GM12878 (cell line): ENCODE data around the gene CLDN16. TPM values are rescaled to one million over a fixed set of nuclear protein-coding genes. Genes with fewer than 3 reads are reported as not detected.
A peak's percentile ranks its signal among the peaks of the same experiment; 100 is the strongest.

Source experiments
- ATAC-seq: fragments of 200-7000 bp; cut with Tn5 transposase; 3 replicates; pipeline ENCODE4 v1.9.1; 2020; ENCODE audit warnings: mild to moderate bottlenecking, moderate library complexity
- BruUV-seq: library from RNA; stranded (reverse); fragments of 400-500 nt; replicated peaks from 2 replicates; lab custom pipeline; 2021; lab: Mats Ljungman, UMichigan
- CTCF ChIA-PET: fragments of 300-600 bp; sonication (Branson Sonifier 250); formaldehyde crosslinking; extraction: SDS; loops from one replicate; lab custom pipeline; 2021; ENCODE audit warnings: inconsistent platforms; lab: Yijun Ruan, JAX
- POLR2A ChIA-PET: fragments of 350-600 bp; formaldehyde crosslinking; extraction: SDS; loops from one replicate; lab custom pipeline; 2021; ENCODE audit warnings: inconsistent platforms; lab: Charles Lee
- RAD21 ChIA-PET: fragments of 300-600 bp; sonication (Branson Sonifier 250); formaldehyde crosslinking; loops from one replicate; lab custom pipeline; 2023; ENCODE audit warnings: antibody characterized with exemption; ENCODE audit not compliant: unreplicated experiment; lab: Charles Lee
- SMC1A ChIA-PET: fragments of 300-600 bp; sonication (Branson Sonifier 250); formaldehyde crosslinking; loops from one replicate; lab custom pipeline; 2023; ENCODE audit not compliant: unreplicated experiment, uncharacterized antibody; lab: Charles Lee
- DNase-seq: peaks from one replicate; pipeline ENCODE4 v3.0.0-alpha.2; 2011; ENCODE audit warnings: low read depth, low spot score
- FAIRE-seq: peaks from 3 replicates; lab custom pipeline; 2011; peaks lifted over from hg19 to GRCh38; lab: Jason Lieb, UNC
- H2AFZ ChIP-seq: 2 replicates; pipeline ENCODE4 v1.6.0; 2011; ENCODE audit warnings: low read depth, low read length, control low read depth; ENCODE audit not compliant: control insufficient read depth
- H3K27ac ChIP-seq: 2 replicates; pipeline ENCODE4 v1.5.1; 2011; ENCODE audit warnings: control low read depth; ENCODE audit not compliant: control insufficient read depth, insufficient read depth
- H3K27me3 ChIP-seq, 2 experiments: replicated peaks in 1 of 2; 2 replicates each; pipeline versions ENCODE4 v1.6.0 to v1.6.1; 2011; ENCODE audit warnings: low read length in 1 of 2; ENCODE audit not compliant: control insufficient read depth in 2 of 2, insufficient read depth in 2 of 2
- H3K36me3 ChIP-seq, 2 experiments: 2 replicates each; pipeline ENCODE4 v1.5.1; 2011; ENCODE audit warnings: low read length in 1 of 2; ENCODE audit not compliant: control insufficient read depth in 2 of 2, insufficient read depth in 2 of 2
- H3K4me1 ChIP-seq: 2 replicates; pipeline ENCODE4 v1.6.1; 2011; ENCODE audit warnings: mild to moderate bottlenecking, low read length, moderate library complexity, mixed read lengths; ENCODE audit not compliant: control insufficient read depth, insufficient read depth
- H3K4me2 ChIP-seq: 2 replicates; pipeline ENCODE4 v1.6.0; 2011; ENCODE audit warnings: control low read depth; ENCODE audit not compliant: control insufficient read depth, insufficient read depth
- H3K4me3 ChIP-seq: fragments of 200-600 bp; sonication (generic); 2 replicates; pipeline ENCODE4 v1.5.1; 2016
- H3K79me2 ChIP-seq: 2 replicates; pipeline ENCODE4 v1.6.0; 2011; ENCODE audit warnings: low read length; ENCODE audit not compliant: control insufficient read depth, insufficient read depth
- H3K9ac ChIP-seq: 2 replicates; pipeline ENCODE4 v1.8.0; 2011; ENCODE audit warnings: low read length, control low read depth, mixed read lengths; ENCODE audit not compliant: control insufficient read depth, insufficient read depth
- H3K9me3 ChIP-seq: replicated peaks from 3 replicates; pipeline ENCODE4 v1.5.1; 2011; ENCODE audit warnings: mild to moderate bottlenecking, low read length; ENCODE audit not compliant: control insufficient read depth, insufficient read depth
- H4K20me1 ChIP-seq: 2 replicates; pipeline ENCODE4 v1.6.0; 2011; ENCODE audit not compliant: control insufficient read depth, insufficient read depth
- CUX1 ChIP-seq: IDR thresholded peaks from 2 replicates; pipeline ENCODE4 v1.6.1; 2012; ENCODE audit warnings: improper control_type of control experiment, low read depth, low read length; ENCODE audit not compliant: insufficient replicate concordance
- IRF4 ChIP-seq: IDR thresholded peaks from 2 replicates; pipeline ENCODE4 v1.6.1; 2011; ENCODE audit warnings: low read depth, low read length
- RCOR1 ChIP-seq: conservative IDR thresholded peaks from 2 replicates; pipeline ENCODE4 v1.6.1; 2012; ENCODE audit warnings: low read depth, low read length, improper control_type of control experiment
- ZSCAN29 ChIP-seq: fragments of 450-650 bp; IDR thresholded peaks from 2 replicates; pipeline ENCODE4 v1.6.1; 2017; ENCODE audit warnings: mild to moderate bottlenecking, moderate library complexity
- WGBS: methylation state at CpG from one replicate; pipeline ENCODE4 v1.1.6; 2016; ENCODE audit warnings: low lambda C conversion rate; ENCODE audit not compliant: insufficient replicate concordance, insufficient coverage; ENCODE audit errors: missing lambda C conversion rate; 5-methylcytosine and 5-hydroxymethylcytosine counted together
- in situ Hi-C: fragments of 300-500 bp; cut with MboI; formaldehyde crosslinking; loops from 9 replicates; pipeline ENCODE4 v1.14.3; 2018; ENCODE audit warnings: mixed read lengths
- intact Hi-C: fragments of 100-400 bp; cut with micrococcal nuclease; formaldehyde crosslinking; loops from one replicate; pipeline ENCODE4 v1.14.2; 2022; ENCODE audit not compliant: unreplicated experiment
- polyA plus RNA-seq, 11 experiments: library from polyadenylated mRNA; depleted of rRNA in 4 of 11; unstranded in 6 of 11; stranded (reverse) in 5 of 11; fragments of >200 nt; fragmentation: Nextera tagmentation in 4 of 11; fragmentation: Illumina TruSeq in 1 of 11; extraction: Ambion mirVana in 4 of 11; extraction: Trizol in 1 of 11; gene quantifications; 1 replicate in 1 of 11; 2 replicates in 10 of 11; pipeline versions ENCODE4 v1.2.1 to v1.2.3, GENCODE V29; 2011 to 2016; ENCODE audit warnings: inconsistent platforms in 2 of 11, missing spikeins in 2 of 11, low read depth in 1 of 11
- total RNA-seq, 4 experiments: library from RNA; depleted of rRNA in 3 of 4; stranded (reverse); fragments of >200 nt in 3 of 4; fragmentation: Illumina TruSeq in 1 of 4; extraction: Trizol in 1 of 4; gene quantifications; 2 replicates each; pipeline versions ENCODE4 v1.2.1 to v1.2.3, GENCODE V29; 2013 to 2021

CLDN16 gene
- total and polyA plus RNA-seq, 10 of the 15 experiments (the other 5 are each of a cell fraction or from before 2014, with no cell fraction given) = 3.2 to 26.6 (median 4.0) TPM

DNA sequence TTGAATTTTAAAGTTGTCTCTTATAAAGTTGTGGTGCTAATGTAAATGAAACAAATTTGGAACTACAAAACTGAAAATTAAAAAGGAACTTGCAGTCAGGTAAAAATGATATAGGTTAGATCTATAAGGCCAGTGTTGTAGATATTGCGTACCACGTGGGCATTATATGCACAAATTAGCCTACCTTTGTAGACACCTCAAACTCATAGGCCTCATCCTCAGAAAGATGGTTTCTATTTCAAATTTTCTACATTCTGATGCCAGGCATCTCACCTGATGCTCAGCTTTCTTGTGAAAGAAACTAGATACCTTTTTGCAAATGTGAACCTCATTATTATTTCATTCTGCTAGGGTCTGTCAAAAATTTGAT, 36.1 kb downstream of the CLDN16 start:
- H3K4me1 ChIP-seq = peaks cover 6% of the 10 kb centered on the region
- ChIA-PET POLR2A (no interaction called here), SMC1A (interaction anchor here (0.9 to 6.8 kb wide), 27 partner anchors 10 to 476 kb away, joined by 3 to 71 read pairs (median 5); partner anchors contain the start of gene CLDN1), RAD21 (interaction anchor here (0.7 to 4.7 kb wide), 25 partner anchors 10 to 1151 kb away, joined by 3 to 38 read pairs (median 5); partner anchors contain the start of gene CLDN1), CTCF (interaction anchor here (0.7 to 5.3 kb wide), 31 partner anchors 10 to 467 kb away, joined by 3 to 98 read pairs (median 7); partner anchors contain the start of genes CLDN1 and P3H2)
- in situ Hi-C loops = loop anchor here (5.0 kb wide), 1 partner anchor 462 kb away; no protein-coding TSS in a partner anchor
- WGBS = 39% methylated on average over 2 of the region's 2 CpGs
- no peak overlapping the region for H3K4me2 ChIP-seq
- TF ChIP-seq ZSCAN29 = no peak
- no peak for TF ChIP-seq RCOR1
- no peaks in the 10 kb centered on the region for H3K9me3 ChIP-seq
- DNase-seq (no peak), ATAC-seq (peak; percentile 13), FAIRE-seq (no peak)
- intact Hi-C loops = loop anchor here (1.0 kb wide), 3 partner anchors 40 to 457 kb away; no protein-coding TSS in a partner anchor
- no peak overlapping the region for H3K27ac ChIP-seq
- no TSS peak for BruUV-seq
- no peak overlapping the region for H3K9ac ChIP-seq
- no peaks in the 10 kb centered on the region for H3K36me3 ChIP-seq
- no peaks in the 10 kb centered on the region for H4K20me1 ChIP-seq
- H3K27me3 ChIP-seq = no peaks in the 10 kb centered on the region
- H3K79me2 ChIP-seq = no peaks in the 10 kb centered on the region
- no peak overlapping the region for H2AFZ ChIP-seq
- no peak overlapping the region for H3K4me3 ChIP-seq

DNA sequence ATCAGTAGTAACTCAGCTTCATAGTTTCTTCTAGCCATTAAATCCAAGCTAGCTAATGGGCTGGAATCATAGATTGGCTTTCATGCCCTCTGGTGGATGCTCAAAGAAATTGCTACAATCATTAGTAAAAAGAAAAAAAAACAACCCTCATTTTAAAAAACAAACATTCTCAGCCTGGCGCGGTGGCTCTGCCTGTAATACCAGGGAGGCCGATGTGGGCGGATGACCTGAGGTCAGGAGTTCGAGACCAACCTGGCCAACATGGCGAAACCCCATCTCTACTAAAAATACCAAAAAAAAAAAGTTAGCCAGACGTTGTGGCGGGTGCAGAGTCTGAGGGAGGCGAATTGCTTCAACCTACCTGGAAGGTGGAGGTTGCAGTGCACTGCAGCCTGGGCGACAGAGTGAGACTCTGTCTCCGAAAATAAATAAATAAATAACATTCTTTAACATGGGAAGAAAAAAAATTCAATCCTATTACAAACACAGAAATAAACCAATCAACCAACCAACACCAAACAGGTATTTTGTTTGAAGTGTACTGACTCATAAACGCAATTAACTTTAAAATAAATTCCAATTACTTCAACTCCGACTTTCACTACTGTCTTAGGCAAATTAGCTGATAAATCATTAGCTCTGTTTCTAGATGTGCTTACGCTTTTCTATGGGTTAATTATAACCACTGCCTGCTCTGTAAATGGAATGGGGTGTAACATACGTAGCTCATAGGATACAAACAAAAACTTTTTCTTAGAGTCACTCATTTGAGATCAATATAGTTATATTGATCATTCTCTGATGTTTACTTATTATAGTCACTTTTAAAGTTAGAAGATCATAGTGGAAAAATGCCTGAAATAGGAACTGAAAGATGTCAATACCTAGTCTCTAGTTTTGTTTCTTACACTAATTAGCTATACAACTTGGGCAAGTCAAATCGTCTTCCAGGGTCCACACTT, 36.8 kb downstream of the CLDN16 start:
- SMC1A ChIA-PET = interaction anchor here (0.6 to 6.8 kb wide), 42 partner anchors 11 to 943 kb away, joined by 3 to 71 read pairs (median 4); partner anchors contain the start of gene CLDN1
- TF ChIP-seq IRF4 = no peak
- TF ChIP-seq CUX1 = peak; percentile 88

More for the DNA sequence above, 36.8 kb downstream of the CLDN16 start:
- no peaks in the 10 kb centered on the region for H3K79me2 ChIP-seq
- no peaks in the 10 kb centered on the region for H3K36me3 ChIP-seq
- POLR2A ChIA-PET = no interaction called here
- no peaks in the 10 kb centered on the region for H3K9me3 ChIP-seq
- in situ Hi-C loops = loop anchor here (5.0 kb wide), 1 partner anchor 462 kb away; no protein-coding TSS in a partner anchor
- no peak overlapping the region for H3K4me3 ChIP-seq
- H2AFZ ChIP-seq = peak overlapping the region; percentile 18; the same call in 1 of the 2 replicates
- H4K20me1 ChIP-seq = no peaks in the 10 kb centered on the region
- peak overlapping the region; percentile 46; the same call in 1 of the 2 replicates for H3K4me2 ChIP-seq
- no peaks in the 10 kb centered on the region for H3K27me3 ChIP-seq
- intact Hi-C loops = loop anchor here (1.0 kb wide), 3 partner anchors 40 to 457 kb away; no protein-coding TSS in a partner anchor
- no TSS peak for BruUV-seq
- RAD21 ChIA-PET = interaction anchor here (0.7 to 4.7 kb wide), 39 partner anchors 11 to 1152 kb away, joined by 3 to 38 read pairs (median 4); partner anchors contain the start of genes CLDN1, CLDN16 and P3H2
- 1% methylated on average over 16 of the region's 16 CpGs for WGBS
- H3K27ac ChIP-seq = no peak overlapping the region
- H3K4me1 ChIP-seq = peaks cover 6% of the 10 kb centered on the region
- CTCF ChIA-PET = interaction anchor here (0.7 to 5.3 kb wide), 33 partner anchors 11 to 467 kb away, joined by 3 to 98 read pairs (median 6); partner anchors contain the start of genes CLDN1 and P3H2
- ATAC-seq (peak; percentile 90), DNase-seq (peak; percentile 20), FAIRE-seq (peak; percentile 64)
- H3K9ac ChIP-seq = no peak overlapping the region
